ENCODE data around the gene GRIK4.

DNA sequence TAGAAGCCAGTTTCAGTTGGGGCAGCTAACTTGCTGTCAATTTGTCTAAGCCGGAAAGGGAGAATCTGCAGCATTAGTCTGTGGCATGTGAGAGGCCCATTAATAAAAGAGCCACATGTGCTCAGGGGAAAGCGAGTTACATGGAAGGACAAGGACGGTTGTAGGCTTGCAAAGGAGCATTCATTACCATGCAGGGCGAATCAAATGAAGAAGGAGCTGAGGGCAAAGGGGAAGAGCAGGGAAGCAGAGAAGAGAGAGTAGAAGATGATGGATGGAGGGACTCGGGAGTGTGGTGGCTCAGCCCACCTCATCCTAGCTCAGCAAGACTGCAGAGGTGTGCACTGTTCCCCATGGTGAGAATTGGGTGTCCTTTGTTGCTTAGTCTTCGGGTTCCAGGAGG, 359.6 kb downstream of the GRIK4 start:
- TF ChIP-seq, protein P1, sequence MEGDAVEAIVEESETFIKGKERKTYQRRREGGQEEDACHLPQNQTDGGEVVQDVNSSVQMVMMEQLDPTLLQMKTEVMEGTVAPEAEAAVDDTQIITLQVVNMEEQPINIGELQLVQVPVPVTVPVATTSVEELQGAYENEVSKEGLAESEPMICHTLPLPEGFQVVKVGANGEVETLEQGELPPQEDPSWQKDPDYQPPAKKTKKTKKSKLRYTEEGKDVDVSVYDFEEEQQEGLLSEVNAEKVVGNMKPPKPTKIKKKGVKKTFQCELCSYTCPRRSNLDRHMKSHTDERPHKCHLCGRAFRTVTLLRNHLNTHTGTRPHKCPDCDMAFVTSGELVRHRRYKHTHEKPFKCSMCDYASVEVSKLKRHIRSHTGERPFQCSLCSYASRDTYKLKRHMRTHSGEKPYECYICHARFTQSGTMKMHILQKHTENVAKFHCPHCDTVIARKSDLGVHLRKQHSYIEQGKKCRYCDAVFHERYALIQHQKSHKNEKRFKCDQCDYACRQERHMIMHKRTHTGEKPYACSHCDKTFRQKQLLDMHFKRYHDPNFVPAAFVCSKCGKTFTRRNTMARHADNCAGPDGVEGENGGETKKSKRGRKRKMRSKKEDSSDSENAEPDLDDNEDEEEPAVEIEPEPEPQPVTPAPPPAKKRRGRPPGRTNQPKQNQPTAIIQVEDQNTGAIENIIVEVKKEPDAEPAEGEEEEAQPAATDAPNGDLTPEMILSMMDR (conservative IDR thresholded peaks at IDR 0.05; ENCODE audit: low read length): no peak
- no peak for TF ChIP-seq EZH2phosphoT487 (IDR thresholded peaks at IDR 0.05; ENCODE audit: borderline replicate concordance, low read depth, low read length)

Measured in OCI-LY7 (cell line).